ENCODE results near the gene XRCC5. TPM values are rescaled to one million over a fixed set of nuclear protein-coding genes. Genes with fewer than 3 reads are reported as not detected.

The XRCC5 gene
- polyA plus RNA-seq, 1 donor (not counting 4 experiments of a cell fraction or from before 2014, with no cell fraction given): 521 TPM

GRCh38 chr2:216164576-216164975 is 55.4 kb downstream of the XRCC5 start:
- peaks cover 28 to 55% of the 10 kb centered on the region in 2 experiments for H3K36me3 ChIP-seq (ENCODE audit: control insufficient read depth in 2 of 2, extremely low read depth in 1 of 2, insufficient read depth in 2 of 2, low read length in 2 of 2)
- H3K4me3 ChIP-seq (ENCODE audit: control insufficient read depth in 2 of 3, extremely low read depth in 1 of 3, insufficient read depth in 2 of 3, low read depth in 1 of 3, low read length in 3 of 3): no peak overlapping the region
- no peak for FAIRE-seq
- H3K9me1 ChIP-seq (ENCODE audit: control insufficient read depth, extremely low read depth, insufficient read depth, low read length): no peaks in the 10 kb centered on the region
- no peak overlapping the region for H3K4me2 ChIP-seq (ENCODE audit: control insufficient read depth, extremely low read depth, insufficient read depth, low read depth, low read length)
- H3K9me3 ChIP-seq (ENCODE audit: control insufficient read depth, low read depth, low read length): no peaks in the 10 kb centered on the region
- TF ChIP-seq EZH2 (IDR thresholded peaks at IDR 0.05; ENCODE audit: low read length) (no peak), CTCF (optimal IDR thresholded peaks at IDR 0.05 in 1 of 3, IDR thresholded peaks at IDR 0.05 in 1 of 3, conservative IDR thresholded peaks at IDR 0.05 in 1 of 3; ENCODE audit: extremely low read depth in 1 of 3, insufficient read depth in 2 of 3, low read length in 3 of 3) (no peak)
- H3K79me2 ChIP-seq (ENCODE audit: control insufficient read depth, insufficient read depth, low read length): peaks cover 10% of the 10 kb centered on the region
- DNase-seq (ENCODE audit: low read depth, low spot score): no peak
- H4K20me1 ChIP-seq (ENCODE audit: control insufficient read depth, extremely low read depth, insufficient read depth, low read length): no peaks in the 10 kb centered on the region
- dilution Hi-C loops (cut with MboI; ENCODE audit: extremely low pct_ligation_motif_present, low sequenced_read_pairs): no loop called here
- no peaks in the 10 kb centered on the region for H3K27me3 ChIP-seq (ENCODE audit: control insufficient read depth, extremely low read depth, insufficient read depth, low read length)
- no peaks in the 10 kb centered on the region for H3K4me1 ChIP-seq (ENCODE audit: control insufficient read depth, extremely low read depth, insufficient read depth, low read length)
- no peak overlapping the region for H3K9ac ChIP-seq (ENCODE audit: control insufficient read depth, extremely low read depth, insufficient read depth, low read length)
- no peak overlapping the region for H2AFZ ChIP-seq (ENCODE audit: control insufficient read depth, low read length)
- H3K27ac ChIP-seq (ENCODE audit: control insufficient read depth, insufficient read depth, low read length): no peak overlapping the region

- Histone ChIP-seq H3K9ac (ENCODE audit: control insufficient read depth, extremely low read depth, insufficient read depth, low read length) (no peak overlapping the region), H3K4me3 (ENCODE audit: control insufficient read depth in 2 of 3, extremely low read depth in 1 of 3, insufficient read depth in 2 of 3, low read depth in 1 of 3, low read length in 3 of 3) (no peak overlapping the region), H3K79me2 (ENCODE audit: control insufficient read depth, insufficient read depth, low read length) (peaks cover 12% of the 10 kb centered on the region), H3K9me1 (ENCODE audit: control insufficient read depth, extremely low read depth, insufficient read depth, low read length) (no peaks in the 10 kb centered on the region), H3K27me3 (ENCODE audit: control insufficient read depth, extremely low read depth, insufficient read depth, low read length) (no peaks in the 10 kb centered on the region), H3K4me2 (ENCODE audit: control insufficient read depth, extremely low read depth, insufficient read depth, low read depth, low read length) (no peak overlapping the region), H4K20me1 (ENCODE audit: control insufficient read depth, extremely low read depth, insufficient read depth, low read length) (no peaks in the 10 kb centered on the region), H3K9me3 (ENCODE audit: control insufficient read depth, low read depth, low read length) (no peaks in the 10 kb centered on the region), H2AFZ (ENCODE audit: control insufficient read depth, low read length) (no peak overlapping the region), H3K27ac (ENCODE audit: control insufficient read depth, insufficient read depth, low read length) (no peak overlapping the region), H3K4me1 (ENCODE audit: control insufficient read depth, extremely low read depth, insufficient read depth, low read length) (no peaks in the 10 kb centered on the region), H3K36me3 (ENCODE audit: control insufficient read depth in 2 of 2, extremely low read depth in 1 of 2, insufficient read depth in 2 of 2, low read length in 2 of 2) (peaks cover 27 to 45% of the 10 kb centered on the region in 2 experiments)
- DNase-seq (ENCODE audit: low read depth, low spot score) (no peak), FAIRE-seq (no peak)
- TF ChIP-seq CTCF (optimal IDR thresholded peaks at IDR 0.05 in 1 of 3, IDR thresholded peaks at IDR 0.05 in 1 of 3, conservative IDR thresholded peaks at IDR 0.05 in 1 of 3; ENCODE audit: extremely low read depth in 1 of 3, insufficient read depth in 2 of 3, low read length in 3 of 3) (no peak), EZH2 (IDR thresholded peaks at IDR 0.05; ENCODE audit: low read length) (no peak)
- dilution Hi-C loops (cut with MboI; ENCODE audit: extremely low pct_ligation_motif_present, low sequenced_read_pairs): no loop called here
These were observed 56.6 kb downstream of the XRCC5 start for GRCh38 chr2:216165711-216166110.
